Measurements from ENCODE around the gene NMT1. TPM values are rescaled to one million over a fixed set of nuclear protein-coding genes. Genes with fewer than 3 reads are reported as not detected.

Gene NMT1
- total RNA-seq, 3 donors from 2014 or later (not counting 1 experiment from before 2014, with no cell fraction given) = 56.6 to 94.7 (median 77.6) TPM

- 88% methylated on average over 13 of the region's 13 CpGs for WGBS (ENCODE audit: insufficient coverage)
- intact Hi-C loops (cut with micrococcal nuclease) = no loop called here
- H3K36me3 Mint-ChIP-seq = peaks cover 7% of the 10 kb centered on the region
- no peak for DNase-seq
- Histone ChIP-seq H3K27ac (ENCODE audit: low read length) (no peak overlapping the region), H3K27me3 (ENCODE audit: control insufficient read depth, insufficient read depth, low read length) (no peaks in the 10 kb centered on the region), H3K36me3 (ENCODE audit: control insufficient read depth, insufficient read depth, low read length) (peaks cover 79% of the 10 kb centered on the region), H3K4me3 (ENCODE audit: low read length) (no peak overlapping the region), H3K9me3 (ENCODE audit: control insufficient read depth, insufficient read depth, low read length) (no peaks in the 10 kb centered on the region), H3K4me1 (ENCODE audit: control insufficient read depth, insufficient read depth, low read length) (no peaks in the 10 kb centered on the region)
- H3K4me3 Mint-ChIP-seq = no peak overlapping the region
- TF ChIP-seq CTCF (IDR thresholded peaks at IDR 0.05) = no peak
- H3K9me3 Mint-ChIP-seq = no peaks in the 10 kb centered on the region
- H3K4me1 Mint-ChIP-seq = no peaks in the 10 kb centered on the region
- H3K27me3 Mint-ChIP-seq (ENCODE audit: low read depth in 2 of 2) = no peaks in the 10 kb centered on the region
- no peak for ATAC-seq
- no peak overlapping the region for H3K27ac Mint-ChIP-seq
These were observed 32.5 kb downstream of the NMT1 start for GRCh38 chr17:45093444-45094110.

GRCh38 chr17:45096141-45096540 is 35.0 kb downstream of the NMT1 start:
- Histone ChIP-seq H3K4me1 (ENCODE audit: control insufficient read depth, insufficient read depth, low read length) (no peaks in the 10 kb centered on the region), H3K27me3 (ENCODE audit: control insufficient read depth, insufficient read depth, low read length) (no peaks in the 10 kb centered on the region), H3K9me3 (ENCODE audit: control insufficient read depth, insufficient read depth, low read length) (no peaks in the 10 kb centered on the region), H3K27ac (ENCODE audit: low read length) (no peak overlapping the region), H3K36me3 (ENCODE audit: control insufficient read depth, insufficient read depth, low read length) (peaks cover 76% of the 10 kb centered on the region), H3K4me3 (ENCODE audit: low read length) (no peak overlapping the region)
- no peak for TF ChIP-seq CTCF (IDR thresholded peaks at IDR 0.05)
- Mint-ChIP-seq H3K27me3 (ENCODE audit: low read depth in 2 of 2) (no peaks in the 10 kb centered on the region), H3K36me3 (peaks cover 7% of the 10 kb centered on the region), H3K4me1 (peaks cover 0 to 6% of the 10 kb centered on the region in 2 donors), H3K4me3 (no peak overlapping the region), H3K27ac (no peak overlapping the region), H3K9me3 (no peaks in the 10 kb centered on the region)
- ATAC-seq (no peak), DNase-seq (peak in 1 of 2 donors; percentile 25)
- intact Hi-C loops (cut with micrococcal nuclease) = loop anchor here (5.0 kb wide), 1 partner anchor 184 kb away; no protein-coding TSS in a partner anchor
- 82% methylated on average over 3 of the region's 3 CpGs for WGBS (ENCODE audit: insufficient coverage)

- ATAC-seq = no peak
- Mint-ChIP-seq H3K4me1 (peaks cover 0 to 6% of the 10 kb centered on the region in 2 donors), H3K27me3 (ENCODE audit: low read depth in 2 of 2) (no peaks in the 10 kb centered on the region), H3K9me3 (no peaks in the 10 kb centered on the region), H3K36me3 (peaks cover 7% of the 10 kb centered on the region), H3K27ac (no peak overlapping the region), H3K4me3 (no peak overlapping the region)
- TF ChIP-seq CTCF (IDR thresholded peaks at IDR 0.05) = no peak
- no peak for DNase-seq
- Histone ChIP-seq H3K27ac (ENCODE audit: low read length) (no peak overlapping the region), H3K27me3 (ENCODE audit: control insufficient read depth, insufficient read depth, low read length) (no peaks in the 10 kb centered on the region), H3K36me3 (ENCODE audit: control insufficient read depth, insufficient read depth, low read length) (peaks cover 78% of the 10 kb centered on the region), H3K4me3 (ENCODE audit: low read length) (no peak overlapping the region), H3K9me3 (ENCODE audit: control insufficient read depth, insufficient read depth, low read length) (no peaks in the 10 kb centered on the region), H3K4me1 (ENCODE audit: control insufficient read depth, insufficient read depth, low read length) (no peaks in the 10 kb centered on the region)
- WGBS (ENCODE audit: insufficient coverage) = over 99% methylated on average over 9 of the region's 11 CpGs
- intact Hi-C loops (cut with micrococcal nuclease) = loop anchor here (5.0 kb wide), 1 partner anchor 185 kb away; no protein-coding TSS in a partner anchor
These were observed 35.8 kb downstream of the NMT1 start for GRCh38 chr17:45096926-45097325.

Data from natural killer cell (primary cell).